H1 (cell line): ENCODE results near the gene CDC45. TPM values are rescaled to one million over a fixed set of nuclear protein-coding genes. Genes with fewer than 3 reads are reported as not detected.

Source experiments
- CTCF ChIA-PET: fragments of 300-600 bp; sonication (Branson Sonifier 250); formaldehyde crosslinking; loops from one replicate; lab custom pipeline; 2021; ENCODE audit not compliant: partially characterized antibody; lab: Charles Lee
- POLR2A ChIA-PET: fragments of 300-600 bp; sonication (Branson Sonifier 250); formaldehyde crosslinking; loops from one replicate; lab custom pipeline; 2021; ENCODE audit warnings: inconsistent platforms; ENCODE audit not compliant: partially characterized antibody; lab: Charles Lee
- DNase-seq, 2 experiments: peaks; one replicate each; pipeline versions ENCODE4 v3.0.0 to v3.0.0-alpha.2; 2010 to 2022; ENCODE audit warnings: low spot score in 2 of 2, low read depth in 1 of 2, mixed read lengths in 1 of 2
- FAIRE-seq: peaks from 2 replicates; lab custom pipeline; 2011; peaks lifted over from hg19 to GRCh38; lab: Jason Lieb, UNC
- H2AFZ ChIP-seq: 2 replicates; pipeline ENCODE4 v1.8.1; 2012; ENCODE audit warnings: low read length, inconsistent platforms
- H2AK5ac ChIP-seq: 2 replicates; pipeline ENCODE4 v1.6.1; 2013; ENCODE audit warnings: low read depth, low read length
- H2BK120ac ChIP-seq: replicated peaks from 2 replicates; pipeline ENCODE3; 2013; ENCODE audit warnings: low read depth, low read length, inconsistent platforms
- H2BK12ac ChIP-seq: 2 replicates; pipeline ENCODE4 v1.6.1; 2013; ENCODE audit warnings: low read depth, low read length
- H2BK15ac ChIP-seq: 2 replicates; pipeline ENCODE4 v1.6.1; 2013; ENCODE audit warnings: low read length
- H2BK20ac ChIP-seq: 2 replicates; pipeline ENCODE4 v1.6.1; 2013; ENCODE audit warnings: low read length
- H2BK5ac ChIP-seq: 2 replicates; pipeline ENCODE4 v1.6.1; 2013; ENCODE audit warnings: low read depth, low read length
- H3K14ac ChIP-seq: 2 replicates; pipeline ENCODE4 v1.6.1; 2013; ENCODE audit warnings: inconsistent platforms; ENCODE audit not compliant: insufficient read length
- H3K18ac ChIP-seq: 2 replicates; pipeline ENCODE4 v1.6.1; 2013; ENCODE audit warnings: low read length; ENCODE audit errors: extremely low read depth
- H3K23ac ChIP-seq: 2 replicates; pipeline ENCODE4 v1.6.1; 2013; ENCODE audit warnings: inconsistent platforms; ENCODE audit not compliant: insufficient read length
- H3K23me2 ChIP-seq: 2 replicates; pipeline ENCODE4 v1.6.1; 2013; ENCODE audit warnings: low read depth, low read length
- H3K27ac ChIP-seq: 2 replicates; pipeline ENCODE4 v1.6.1; 2011; ENCODE audit warnings: low read depth, low read length, inconsistent platforms
- H3K27me3 ChIP-seq, 4 experiments: replicated peaks in 1 of 4; 1 replicate in 1 of 4; 2 replicates in 3 of 4; pipeline versions ENCODE4 v1.6.1 to v1.8.1; 2011 to 2013; ENCODE audit warnings: low read length in 3 of 4, mild to moderate bottlenecking in 3 of 4, inconsistent platforms in 2 of 4, mixed read lengths in 2 of 4, moderate library complexity in 1 of 4; ENCODE audit not compliant: control insufficient read depth in 3 of 4, insufficient read depth in 3 of 4; ENCODE audit errors: extremely low read depth in 1 of 4
- H3K36me3 ChIP-seq, 4 experiments: 2 replicates each; pipeline versions ENCODE4 v1.6.1 to v1.8.1; 2011 to 2013; ENCODE audit warnings: mild to moderate bottlenecking in 4 of 4, low read length in 3 of 4, moderate library complexity in 2 of 4, control low read depth in 1 of 4, inconsistent platforms in 1 of 4; ENCODE audit not compliant: insufficient read depth in 4 of 4, control insufficient read depth in 2 of 4
- H3K4ac ChIP-seq: replicated peaks from 2 replicates; pipeline ENCODE3; 2013; ENCODE audit warnings: low read length, low read depth, mixed read lengths, inconsistent platforms; ENCODE audit not compliant: insufficient read length
- H3K4me1 ChIP-seq, 4 experiments: replicated peaks in 1 of 4; 1 replicate in 1 of 4; 2 replicates in 3 of 4; pipeline versions ENCODE4 v1.6.1 to v1.8.1; 2011 to 2013; ENCODE audit warnings: low read length in 3 of 4, inconsistent platforms in 2 of 4, mixed read lengths in 1 of 4; ENCODE audit not compliant: insufficient read depth in 4 of 4, control insufficient read depth in 3 of 4
- H3K4me2 ChIP-seq, 2 experiments: 2 replicates each; pipeline versions ENCODE4 v1.6.1 to v1.8.1; 2011 to 2013; ENCODE audit warnings: low read depth in 2 of 2, low read length in 2 of 2, control low read depth in 1 of 2, inconsistent platforms in 1 of 2, mild to moderate bottlenecking in 1 of 2; ENCODE audit not compliant: insufficient read depth in 1 of 2
- H3K4me3 ChIP-seq, 4 experiments: fragments of 200-600, 300-600 bp in 1 of 4; sonication (generic), shearing (Covaris generic), sonication (Bioruptor Twin) in 1 of 4; 2 replicates each; pipeline versions ENCODE4 v1.5.1 to v1.8.1; 2011 to 2016; ENCODE audit warnings: low read length in 4 of 4, low read depth in 3 of 4, control low read depth in 2 of 4, inconsistent platforms in 2 of 4, mild to moderate bottlenecking in 2 of 4, mixed read lengths in 1 of 4, moderate library complexity in 1 of 4; ENCODE audit not compliant: insufficient read depth in 2 of 4; ENCODE audit errors: extremely low read depth in 1 of 4
- H3K56ac ChIP-seq: replicated peaks from 2 replicates; pipeline ENCODE3; 2013; ENCODE audit warnings: low read depth, mild to moderate bottlenecking, mixed read lengths, low read length, inconsistent platforms; ENCODE audit not compliant: insufficient read length
- H3K79me1 ChIP-seq: 2 replicates; pipeline ENCODE4 v1.6.1; 2013; ENCODE audit warnings: low read depth, low read length, control low read depth
- H3K79me2 ChIP-seq, 2 experiments: 2 replicates each; pipeline versions ENCODE4 v1.6.1 to v1.8.1; 2012 to 2013; ENCODE audit warnings: low read length in 2 of 2, mild to moderate bottlenecking in 2 of 2, inconsistent platforms in 1 of 2; ENCODE audit not compliant: insufficient read depth in 2 of 2, control insufficient read depth in 1 of 2
- H3K9ac ChIP-seq, 4 experiments: replicated peaks in 1 of 4; 1 replicate in 1 of 4; 2 replicates in 3 of 4; pipeline versions ENCODE4 v1.6.1 to v1.8.1; 2011 to 2013; ENCODE audit warnings: low read depth in 3 of 4, low read length in 3 of 4, control low read depth in 2 of 4, mild to moderate bottlenecking in 2 of 4, moderate library complexity in 2 of 4, inconsistent platforms in 1 of 4; ENCODE audit errors: extremely low read depth in 1 of 4
- H3K9me3 ChIP-seq, 2 experiments: 2 replicates each; pipeline versions ENCODE4 v1.6.1 to v1.8.1; 2012 to 2013; ENCODE audit warnings: mild to moderate bottlenecking in 2 of 2, moderate library complexity in 2 of 2, control low read depth in 1 of 2, inconsistent platforms in 1 of 2, low read depth in 1 of 2, low read length in 1 of 2, mixed read lengths in 1 of 2; ENCODE audit not compliant: insufficient read depth in 2 of 2
- H4K20me1 ChIP-seq, 2 experiments: replicated peaks in 1 of 2; 2 replicates each; pipeline versions ENCODE3 to v1.8.1; 2011 to 2013; ENCODE audit warnings: inconsistent platforms in 2 of 2, low read length in 2 of 2, mild to moderate bottlenecking in 1 of 2; ENCODE audit not compliant: insufficient read depth in 2 of 2, control insufficient read depth in 1 of 2
- H4K5ac ChIP-seq: 2 replicates; pipeline ENCODE4 v1.6.1; 2013; ENCODE audit warnings: low read length, low read depth, mixed read lengths, inconsistent platforms; ENCODE audit not compliant: insufficient read length
- H4K8ac ChIP-seq: 2 replicates; pipeline ENCODE4 v1.8.0; 2013; ENCODE audit warnings: mild to moderate bottlenecking, moderate library complexity, low read length, inconsistent platforms; ENCODE audit not compliant: insufficient read depth; ENCODE audit errors: extremely low read depth
- H4K91ac ChIP-seq: replicated peaks from 2 replicates; pipeline ENCODE3; 2013; ENCODE audit warnings: low read length, mixed read lengths, inconsistent platforms; ENCODE audit not compliant: insufficient read length
- BACH1 ChIP-seq: IDR thresholded peaks from 2 replicates; pipeline ENCODE4 v1.6.1; 2012; ENCODE audit warnings: low read length, improper control_type of control experiment
- HDAC6 ChIP-seq: IDR thresholded peaks from one replicate; pipeline ENCODE4 v1.7.1; 2012; ENCODE audit warnings: low read depth, mild to moderate bottlenecking, inconsistent platforms, low read length, moderate library complexity
- MAFK ChIP-seq: IDR thresholded peaks from 2 replicates; pipeline ENCODE4 v1.6.1; 2012; ENCODE audit warnings: low read depth, mild to moderate bottlenecking, improper control_type of control experiment, low read length
- POLR2A ChIP-seq, 2 experiments: IDR thresholded peaks; 1 replicate in 1 of 2; 2 replicates in 1 of 2; pipeline ENCODE4 v1.6.1; 2011; ENCODE audit warnings: low read depth in 2 of 2, low read length in 2 of 2, mild to moderate bottlenecking in 2 of 2; ENCODE audit errors: control extremely low read depth in 1 of 2
- POLR2AphosphoS5 ChIP-seq: IDR thresholded peaks from 2 replicates; pipeline ENCODE4 v1.6.1; 2011; ENCODE audit warnings: low read depth, low read length
- POU5F1 ChIP-seq: IDR thresholded peaks from 2 replicates; pipeline ENCODE4 v1.6.1; 2011; ENCODE audit warnings: low read depth, mild to moderate bottlenecking, low read length, moderate library complexity
- SP4 ChIP-seq: IDR thresholded peaks from 2 replicates; pipeline ENCODE4 v1.6.1; 2012; ENCODE audit warnings: low read length, inconsistent platforms
- SRF ChIP-seq: IDR thresholded peaks from 2 replicates; pipeline ENCODE4 v1.6.1; 2011; ENCODE audit warnings: mild to moderate bottlenecking, low read depth, low read length, moderate library complexity
- TAF7 ChIP-seq: optimal IDR thresholded peaks from 2 replicates; pipeline ENCODE3; 2011; ENCODE audit warnings: low read depth, mild to moderate bottlenecking, inconsistent platforms, low read length, moderate library complexity, borderline replicate concordance
- YY1 ChIP-seq: IDR thresholded peaks from 2 replicates; pipeline ENCODE4 v1.6.1; 2011; ENCODE audit warnings: low read depth, mild to moderate bottlenecking, low read length
- WGBS, 2 experiments: shearing (Covaris generic) in 1 of 2; methylation state at CpG; one replicate each; pipeline versions ENCODE4 v1.1.6 to v1.1.7; 2013 to 2015; ENCODE audit warnings: low lambda C conversion rate in 2 of 2, mixed read lengths in 2 of 2, inconsistent platforms in 1 of 2, low coverage in 1 of 2, missing lambda C conversion rate in 1 of 2; ENCODE audit not compliant: insufficient replicate concordance in 2 of 2, insufficient coverage in 1 of 2, insufficient read length in 1 of 2; ENCODE audit errors: extremely low coverage in 1 of 2, missing lambda C conversion rate in 1 of 2; 5-methylcytosine and 5-hydroxymethylcytosine counted together
- polyA plus RNA-seq, 7 experiments: library from polyadenylated mRNA; depleted of rRNA in 3 of 7; stranded (reverse) in 5 of 7; unstranded in 2 of 7; fragments of >200 nt in 5 of 7; fragments of 200-250 nt in 2 of 7; gene quantifications; 1 replicate in 5 of 7; 2 replicates in 1 of 7; 4 replicates in 1 of 7; pipeline versions ENCODE4 v1.2.1 to v1.2.3, GENCODE V29; 2011 to 2013; ENCODE audit warnings: missing spikeins in 2 of 7, mixed read lengths in 2 of 7
- total RNA-seq: library from RNA; stranded (reverse); fragmentation: NEBNext Ultra II Directional; extraction: Animal tissue kit (Norgen Biotek cat#: 25700); gene quantifications from 2 replicates; pipeline ENCODE4 v1.2.1, GENCODE V29; 2021
- TF ChIP-seq, protein P1 (sequence below): IDR thresholded peaks from 2 replicates; pipeline ENCODE4 v1.6.1; 2011; ENCODE audit warnings: low read length, improper control_type of control experiment
- TF ChIP-seq, protein P2 (sequence below): IDR thresholded peaks from 2 replicates; pipeline ENCODE4 v1.6.1; 2011; ENCODE audit warnings: low read depth, mild to moderate bottlenecking, low read length; ENCODE audit not compliant: insufficient read depth

The CDC45 gene
- total and polyA plus RNA-seq, 2 of the 8 experiments (the other 6 are each of a cell fraction or from before 2014, with no cell fraction given), result 31.9 to 37.7 TPM

DNA sequence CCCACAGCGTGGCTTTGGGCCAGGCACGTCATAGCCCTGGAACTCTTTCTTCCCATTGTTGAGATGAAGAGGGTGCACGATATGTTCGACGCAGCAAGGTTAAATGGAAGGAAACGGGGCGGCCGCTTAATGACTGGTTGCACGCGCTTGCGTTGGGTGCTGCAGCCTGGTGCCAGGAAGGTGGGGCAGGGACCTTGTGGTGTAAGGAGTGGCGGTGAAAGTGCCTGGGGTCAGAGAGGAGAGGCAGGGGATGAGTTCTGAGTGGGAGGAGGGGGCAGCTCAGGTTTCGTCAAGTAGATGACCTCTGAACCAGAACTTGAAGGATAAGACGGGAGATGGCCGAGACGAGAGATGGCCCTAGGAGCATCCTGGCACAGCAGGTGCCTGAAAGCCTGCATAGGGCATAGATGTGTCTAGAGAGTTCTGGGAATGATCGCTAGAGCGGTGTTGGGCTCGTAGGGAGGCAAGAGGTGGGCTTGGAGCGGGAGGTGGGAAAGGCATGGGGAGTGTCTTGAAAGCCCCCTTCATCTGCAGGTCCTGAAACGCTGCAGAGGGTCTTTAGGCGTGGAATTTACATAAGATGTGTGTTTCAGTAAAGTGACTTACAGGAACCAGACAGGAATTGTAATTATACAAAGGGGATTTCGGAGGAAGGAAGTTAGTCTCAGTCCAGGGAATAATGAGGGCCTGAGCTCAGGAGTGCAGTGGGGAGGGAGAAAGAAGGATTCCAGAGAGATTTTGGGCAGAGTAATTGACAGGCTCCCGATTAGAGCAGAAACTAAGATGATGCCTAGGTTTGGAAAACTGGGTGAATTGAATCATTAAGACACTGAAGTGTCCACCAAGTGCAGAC lies 87.7 kb downstream of the CDC45 start:
- no peak overlapping the region for H2BK20ac ChIP-seq
- no peak overlapping the region for H3K56ac ChIP-seq
- peaks cover 7% of the 10 kb centered on the region; the same call in 1 of the 2 replicates for H3K23me2 ChIP-seq
- H2AK5ac ChIP-seq, result no peak overlapping the region
- ChIA-PET POLR2A (no interaction called here), CTCF (interaction anchor here (1.0 to 2.6 kb wide), 6 partner anchors 8 to 73 kb away, joined by 3 to 14 read pairs (median 7); no protein-coding TSS in a partner anchor)
- FAIRE-seq, result no peak
- H4K20me1 ChIP-seq, result no peaks in the 10 kb centered on the region
- H2BK5ac ChIP-seq, result no peak overlapping the region
- no peak overlapping the region for H3K4me2 ChIP-seq
- no peak for DNase-seq
- H4K91ac ChIP-seq, result no peak overlapping the region
- no peak overlapping the region for H3K23ac ChIP-seq
- H3K36me3 ChIP-seq, result no peaks in the 10 kb centered on the region
- H3K4me3 ChIP-seq, result no peak overlapping the region
- no peaks in the 10 kb centered on the region for H3K79me2 ChIP-seq
- no peaks in the 10 kb centered on the region for H3K9me3 ChIP-seq
- no peak overlapping the region for H2BK120ac ChIP-seq
- WGBS, 2 experiments, result 90% methylated on average over 24 of the region's 24 CpGs; no CpG with 5 or more reads in 1 of the 2 experiments
- H2AFZ ChIP-seq, result no peak overlapping the region
- no peak overlapping the region for H3K27ac ChIP-seq
- H2BK12ac ChIP-seq, result no peak overlapping the region
- H2BK15ac ChIP-seq, result no peak overlapping the region
- H4K5ac ChIP-seq, result no peak overlapping the region
- no peak overlapping the region for H3K9ac ChIP-seq
- H3K27me3 ChIP-seq, result no peaks in the 10 kb centered on the region; a peak in 2 of 7 replicates
- peaks cover 0 to 3% (median 0%) of the 10 kb centered on the region in 4 experiments; a peak in 2 of 7 replicates for H3K4me1 ChIP-seq
- H4K8ac ChIP-seq, result no peak overlapping the region
- no peak overlapping the region for H3K18ac ChIP-seq
- no peak overlapping the region for H3K14ac ChIP-seq
- H3K4ac ChIP-seq, result no peak overlapping the region
- H3K79me1 ChIP-seq, result no peaks in the 10 kb centered on the region
- TF ChIP-seq SRF, result no peak
- TF ChIP-seq, protein P1, sequence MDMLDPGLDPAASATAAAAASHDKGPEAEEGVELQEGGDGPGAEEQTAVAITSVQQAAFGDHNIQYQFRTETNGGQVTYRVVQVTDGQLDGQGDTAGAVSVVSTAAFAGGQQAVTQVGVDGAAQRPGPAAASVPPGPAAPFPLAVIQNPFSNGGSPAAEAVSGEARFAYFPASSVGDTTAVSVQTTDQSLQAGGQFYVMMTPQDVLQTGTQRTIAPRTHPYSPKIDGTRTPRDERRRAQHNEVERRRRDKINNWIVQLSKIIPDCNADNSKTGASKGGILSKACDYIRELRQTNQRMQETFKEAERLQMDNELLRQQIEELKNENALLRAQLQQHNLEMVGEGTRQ, result no peak
- TF ChIP-seq POU5F1, result no peak
- no peak for TF ChIP-seq BACH1
- TF ChIP-seq HDAC6, result no peak
- no peak for TF ChIP-seq POLR2A (IDR thresholded peaks at IDR 0.05; ENCODE audit: control extremely low read depth in 1 of 2, low read depth in 2 of 2, low read length in 2 of 2)
- no peak for TF ChIP-seq TAF7
- TF ChIP-seq YY1, result no peak
- TF ChIP-seq SP4, result no peak
- TF ChIP-seq POLR2AphosphoS5, result no peak
- TF ChIP-seq, protein P2, sequence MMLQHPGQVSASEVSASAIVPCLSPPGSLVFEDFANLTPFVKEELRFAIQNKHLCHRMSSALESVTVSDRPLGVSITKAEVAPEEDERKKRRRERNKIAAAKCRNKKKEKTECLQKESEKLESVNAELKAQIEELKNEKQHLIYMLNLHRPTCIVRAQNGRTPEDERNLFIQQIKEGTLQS, result no peak
- TF ChIP-seq MAFK, result no peak
